A549 (cell line): ENCODE measurements around the gene FAM219A. TPM values are rescaled to one million over a fixed set of nuclear protein-coding genes. Genes with fewer than 3 reads are reported as not detected.

Source experiments
- ATAC-seq, 2 experiments: fragments of 200-7000 bp in 1 of 2; fragments of >200 bp in 1 of 2; cut with Nextera tagmentation in 1 of 2; cut with Tn5 transposase in 1 of 2; 3 replicates each; pipeline versions ENCODE4 v1.8.0 to v1.9.1; 2018 to 2020; ENCODE audit warnings: mild to moderate bottlenecking in 1 of 2, moderate library complexity in 1 of 2
- CTCF ChIA-PET: fragments of 300-600 bp; sonication (Branson Sonifier 250); formaldehyde crosslinking; extraction: SDS; loops from one replicate; lab custom pipeline; 2021; ENCODE audit warnings: antibody characterized with exemption, inconsistent platforms; lab: Yijun Ruan, JAX
- POLR2A ChIA-PET: fragments of 350-600 bp; formaldehyde crosslinking; extraction: SDS; loops from one replicate; lab custom pipeline; 2021; ENCODE audit warnings: antibody characterized with exemption, inconsistent platforms; lab: Yijun Ruan, JAX
- DNase-seq, 2 experiments: peaks; one replicate each; pipeline versions ENCODE4 v3.0.0 to v3.0.0-alpha.2; 2011 to 2016; ENCODE audit warnings: low read depth in 1 of 2, low spot score in 1 of 2
- FAIRE-seq: peaks from 2 replicates; lab custom pipeline; 2011; peaks lifted over from hg19 to GRCh38; lab: Jason Lieb, UNC
- H3K27ac ChIP-seq, 2 experiments: fragments of >200 bp; sonication (Bioruptor Twin); formaldehyde crosslinking; 3 replicates each; pipeline ENCODE4 v1.5.1; 2016 to 2017
- H3K4me1 ChIP-seq: fragments of >200 bp; sonication (Bioruptor Twin); formaldehyde crosslinking; 3 replicates; pipeline ENCODE4 v1.6.1; 2016
- H3K4me2 ChIP-seq: fragments of >200 bp; sonication (Bioruptor Twin); formaldehyde crosslinking; 3 replicates; pipeline ENCODE4 v1.6.1; 2016
- H3K4me3 ChIP-seq: fragments of >200 bp; sonication (Bioruptor Twin); formaldehyde crosslinking; 3 replicates; pipeline ENCODE4 v1.5.1; 2016
- H3K9me3 ChIP-seq: fragments of >200 bp; sonication (Bioruptor Twin); formaldehyde crosslinking; 3 replicates; pipeline ENCODE4 v1.6.1; 2016
- CBX8 ChIP-seq: fragments of 200-600 bp; sonication (generic); IDR thresholded peaks from 2 replicates; pipeline ENCODE4 v1.6.1; 2016
- CEBPB ChIP-seq, 2 experiments: fragments of >200 bp in 1 of 2; sonication (Bioruptor Twin) in 1 of 2; formaldehyde crosslinking in 1 of 2; IDR thresholded peaks; 2 replicates each; pipeline ENCODE4 v1.6.1; 2012 to 2016
- EP300 ChIP-seq, 2 experiments: fragments of >200 bp; sonication (Bioruptor Twin); formaldehyde crosslinking; IDR thresholded peaks; 2 replicates in 1 of 2; 3 replicates in 1 of 2; pipeline ENCODE4 v1.6.1; 2016 to 2017
- HEYL ChIP-seq: fragments of 250-450 bp; sonication (Bioruptor Pico); IDR thresholded peaks from 2 replicates; pipeline ENCODE4 v1.8.0; 2021; ENCODE audit warnings: mild to moderate bottlenecking, moderate library complexity
- JUN ChIP-seq, 2 experiments: fragments of >200 bp; sonication (Bioruptor Twin); formaldehyde crosslinking; IDR thresholded peaks; 2 replicates in 1 of 2; 3 replicates in 1 of 2; pipeline ENCODE4 v1.6.1; 2016 to 2017
- JUNB ChIP-seq: fragments of >200 bp; sonication (Bioruptor Twin); formaldehyde crosslinking; IDR thresholded peaks from 2 replicates; pipeline ENCODE4 v1.6.1; 2016
- NR3C1 ChIP-seq: fragments of >200 bp; sonication (Bioruptor Twin); formaldehyde crosslinking; IDR thresholded peaks from 3 replicates; pipeline ENCODE4 v1.6.1; 2017
- PHF8 ChIP-seq: fragments of 200-600 bp; sonication (generic); IDR thresholded peaks from 2 replicates; pipeline ENCODE4 v1.6.1; 2016; ENCODE audit warnings: low read depth, mild to moderate bottlenecking, antibody characterized with exemption, moderate library complexity, borderline replicate concordance
- RARB ChIP-seq: fragments of 250-450 bp; sonication (Bioruptor Pico); IDR thresholded peaks from 2 replicates; pipeline ENCODE4 v1.8.0; 2021; ENCODE audit warnings: mild to moderate bottlenecking, moderate library complexity
- RFX5 ChIP-seq: fragments of 450-650 bp; IDR thresholded peaks from 2 replicates; pipeline ENCODE4 v1.7.1; 2014; ENCODE audit warnings: antibody characterized with exemption, mild to moderate bottlenecking, moderate library complexity
- SMC3 ChIP-seq: fragments of >200 bp; sonication (Bioruptor Twin); formaldehyde crosslinking; IDR thresholded peaks from 3 replicates; pipeline ENCODE4 v1.6.1; 2018; ENCODE audit warnings: inconsistent platforms
- ZC3H11A ChIP-seq: fragments of 450-650 bp; IDR thresholded peaks from 2 replicates; pipeline ENCODE4 v1.6.1; 2014; ENCODE audit warnings: antibody characterized with exemption, mild to moderate bottlenecking
- WGBS: methylation state at CpG from one replicate; pipeline ENCODE4 v1.1.6; 2017; ENCODE audit errors: missing lambda C conversion rate; 5-methylcytosine and 5-hydroxymethylcytosine counted together
- polyA plus RNA-seq, 4 experiments: library from polyadenylated mRNA; depleted of rRNA in 3 of 4; stranded (reverse); fragments of >200 nt; fragmentation: RNase III in 1 of 4; extraction: RNeasy Plus Mini Kit Qiagen cat#74134 plus additional on column Dnase treatment in 1 of 4; gene quantifications; 2 replicates in 3 of 4; 3 replicates in 1 of 4; pipeline ENCODE4 v1.2.3, GENCODE V29; 2011 to 2017
- TF ChIP-seq, protein P1 (sequence below): fragments of 250-450 bp; sonication (Bioruptor Pico); IDR thresholded peaks from 2 replicates; pipeline ENCODE4 v1.5.0; 2021; ENCODE audit warnings: mild to moderate bottlenecking, moderate library complexity, borderline replicate concordance
- TF ChIP-seq, protein P2 (sequence below): fragments of 200-600 bp; sonication (generic); IDR thresholded peaks from 2 replicates; pipeline ENCODE4 v1.6.1; 2016; ENCODE audit warnings: antibody characterized with exemption, mild to moderate bottlenecking, moderate library complexity
- TF ChIP-seq, protein P3 (sequence below): IDR thresholded peaks from 2 replicates; pipeline ENCODE4 v1.6.1; 2012
- TF ChIP-seq, protein P4 (sequence below): IDR thresholded peaks from 2 replicates; pipeline ENCODE4 v1.6.1; 2012

The FAM219A gene
- polyA plus RNA-seq, 2 of the 4 experiments (the other 2 are of a cell fraction) = 8.1 to 15.3 TPM

DNA sequence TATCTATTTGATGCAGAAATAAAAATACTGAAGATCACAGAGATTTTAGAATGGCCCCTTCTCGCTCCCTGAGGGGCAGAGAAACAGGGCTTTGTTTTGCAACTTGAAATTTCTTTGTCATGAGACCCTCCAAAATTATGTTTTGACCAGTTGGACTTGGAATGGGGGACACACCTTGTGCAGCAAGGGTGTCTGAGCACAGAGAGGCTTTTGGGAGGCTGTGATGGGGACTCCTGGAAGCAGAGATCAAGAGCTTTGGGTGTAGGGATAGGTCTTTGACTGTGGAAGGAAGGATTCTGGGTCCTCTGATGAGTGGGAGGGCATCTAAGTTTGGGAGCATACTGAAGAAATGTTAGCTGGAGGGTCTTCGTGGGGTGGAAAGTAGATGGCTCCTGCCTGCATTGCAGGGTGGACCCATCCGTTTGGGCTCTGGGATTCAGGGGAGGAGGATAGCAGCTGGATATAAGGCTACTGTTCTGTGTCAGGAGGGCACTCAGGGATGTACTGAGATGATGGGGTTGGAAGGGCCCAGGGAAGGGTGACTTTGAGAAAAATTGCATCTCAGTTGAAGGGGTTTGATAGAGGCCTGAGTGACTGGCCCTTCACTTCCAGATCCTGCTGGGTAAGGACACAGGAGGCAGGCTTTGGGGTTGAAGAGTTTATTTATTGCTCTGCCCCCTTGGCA is 79.9 kb downstream of the FAM219A start:
- ChIA-PET CTCF (interaction anchor here (0.5 to 19.7 kb wide), 35 partner anchors 9 to 773 kb away, joined by 3 to 417 read pairs (median 4); a partner anchor contains a TSS), POLR2A (no interaction called here)
- TF ChIP-seq RFX5 = no peak
- no peak for TF ChIP-seq PHF8
- TF ChIP-seq, protein P1, sequence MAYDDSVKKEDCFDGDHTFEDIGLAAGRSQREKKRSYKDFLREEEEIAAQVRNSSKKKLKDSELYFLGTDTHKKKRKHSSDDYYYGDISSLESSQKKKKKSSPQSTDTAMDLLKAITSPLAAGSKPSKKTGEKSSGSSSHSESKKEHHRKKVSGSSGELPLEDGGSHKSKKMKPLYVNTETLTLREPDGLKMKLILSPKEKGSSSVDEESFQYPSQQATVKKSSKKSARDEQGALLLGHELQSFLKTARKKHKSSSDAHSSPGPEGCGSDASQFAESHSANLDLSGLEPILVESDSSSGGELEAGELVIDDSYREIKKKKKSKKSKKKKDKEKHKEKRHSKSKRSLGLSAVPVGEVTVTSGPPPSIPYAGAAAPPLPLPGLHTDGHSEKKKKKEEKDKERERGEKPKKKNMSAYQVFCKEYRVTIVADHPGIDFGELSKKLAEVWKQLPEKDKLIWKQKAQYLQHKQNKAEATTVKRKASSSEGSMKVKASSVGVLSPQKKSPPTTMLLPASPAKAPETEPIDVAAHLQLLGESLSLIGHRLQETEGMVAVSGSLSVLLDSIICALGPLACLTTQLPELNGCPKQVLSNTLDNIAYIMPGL = no peak
- TF ChIP-seq SMC3 = no peak
- TF ChIP-seq, protein P2, sequence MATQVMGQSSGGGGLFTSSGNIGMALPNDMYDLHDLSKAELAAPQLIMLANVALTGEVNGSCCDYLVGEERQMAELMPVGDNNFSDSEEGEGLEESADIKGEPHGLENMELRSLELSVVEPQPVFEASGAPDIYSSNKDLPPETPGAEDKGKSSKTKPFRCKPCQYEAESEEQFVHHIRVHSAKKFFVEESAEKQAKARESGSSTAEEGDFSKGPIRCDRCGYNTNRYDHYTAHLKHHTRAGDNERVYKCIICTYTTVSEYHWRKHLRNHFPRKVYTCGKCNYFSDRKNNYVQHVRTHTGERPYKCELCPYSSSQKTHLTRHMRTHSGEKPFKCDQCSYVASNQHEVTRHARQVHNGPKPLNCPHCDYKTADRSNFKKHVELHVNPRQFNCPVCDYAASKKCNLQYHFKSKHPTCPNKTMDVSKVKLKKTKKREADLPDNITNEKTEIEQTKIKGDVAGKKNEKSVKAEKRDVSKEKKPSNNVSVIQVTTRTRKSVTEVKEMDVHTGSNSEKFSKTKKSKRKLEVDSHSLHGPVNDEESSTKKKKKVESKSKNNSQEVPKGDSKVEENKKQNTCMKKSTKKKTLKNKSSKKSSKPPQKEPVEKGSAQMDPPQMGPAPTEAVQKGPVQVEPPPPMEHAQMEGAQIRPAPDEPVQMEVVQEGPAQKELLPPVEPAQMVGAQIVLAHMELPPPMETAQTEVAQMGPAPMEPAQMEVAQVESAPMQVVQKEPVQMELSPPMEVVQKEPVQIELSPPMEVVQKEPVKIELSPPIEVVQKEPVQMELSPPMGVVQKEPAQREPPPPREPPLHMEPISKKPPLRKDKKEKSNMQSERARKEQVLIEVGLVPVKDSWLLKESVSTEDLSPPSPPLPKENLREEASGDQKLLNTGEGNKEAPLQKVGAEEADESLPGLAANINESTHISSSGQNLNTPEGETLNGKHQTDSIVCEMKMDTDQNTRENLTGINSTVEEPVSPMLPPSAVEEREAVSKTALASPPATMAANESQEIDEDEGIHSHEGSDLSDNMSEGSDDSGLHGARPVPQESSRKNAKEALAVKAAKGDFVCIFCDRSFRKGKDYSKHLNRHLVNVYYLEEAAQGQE = no peak
- no peak for TF ChIP-seq HEYL
- TF ChIP-seq ZC3H11A = no peak
- no peak for TF ChIP-seq EP300 (IDR thresholded peaks at IDR 0.05)
- TF ChIP-seq CBX8 = no peak
- TF ChIP-seq RARB (CRISPR knock-in tag) = no peak
- TF ChIP-seq JUNB = no peak
- no peak for TF ChIP-seq CEBPB (IDR thresholded peaks at IDR 0.05)
- no peak for TF ChIP-seq JUN (IDR thresholded peaks at IDR 0.05)
- TF ChIP-seq NR3C1 = no peak
- TF ChIP-seq, protein P3, sequence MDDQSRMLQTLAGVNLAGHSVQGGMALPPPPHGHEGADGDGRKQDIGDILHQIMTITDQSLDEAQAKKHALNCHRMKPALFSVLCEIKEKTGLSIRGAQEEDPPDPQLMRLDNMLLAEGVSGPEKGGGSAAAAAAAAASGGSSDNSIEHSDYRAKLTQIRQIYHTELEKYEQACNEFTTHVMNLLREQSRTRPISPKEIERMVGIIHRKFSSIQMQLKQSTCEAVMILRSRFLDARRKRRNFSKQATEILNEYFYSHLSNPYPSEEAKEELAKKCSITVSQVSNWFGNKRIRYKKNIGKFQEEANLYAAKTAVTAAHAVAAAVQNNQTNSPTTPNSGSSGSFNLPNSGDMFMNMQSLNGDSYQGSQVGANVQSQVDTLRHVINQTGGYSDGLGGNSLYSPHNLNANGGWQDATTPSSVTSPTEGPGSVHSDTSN = no peak

DNA sequence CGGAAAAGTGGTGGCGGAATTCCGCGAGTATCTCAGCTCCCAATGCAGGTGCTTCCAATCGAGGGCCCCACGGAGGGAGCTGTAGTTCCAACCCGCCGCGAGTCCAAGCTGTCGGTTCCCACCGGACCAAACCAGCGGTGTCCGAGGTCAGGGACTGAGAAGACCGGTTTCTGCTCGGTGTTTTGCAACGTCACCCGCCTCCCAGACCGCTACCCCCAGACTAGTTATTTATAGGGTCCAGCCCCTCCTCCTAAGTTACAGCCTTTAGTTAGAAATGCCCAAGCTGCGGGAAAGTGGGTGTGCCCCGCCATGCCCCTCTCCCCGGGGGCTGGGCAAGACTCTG is 81.0 kb downstream of the FAM219A start:
- TF ChIP-seq, protein P4, sequence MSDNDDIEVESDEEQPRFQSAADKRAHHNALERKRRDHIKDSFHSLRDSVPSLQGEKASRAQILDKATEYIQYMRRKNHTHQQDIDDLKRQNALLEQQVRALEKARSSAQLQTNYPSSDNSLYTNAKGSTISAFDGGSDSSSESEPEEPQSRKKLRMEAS = no peak
- TF ChIP-seq, all 56 proteins: peak for 0
- ATAC-seq = no peak
- POLR2A ChIA-PET = interaction anchor here (0.5 to 1.7 kb wide), 6 partner anchors 18 to 246 kb away, joined by 3 to 5 read pairs (median 4); partner anchors contain the start of gene UBAP1
- peaks cover 30% of the 10 kb centered on the region for H3K4me1 ChIP-seq
- peak overlapping the region; percentile 63 to 85; a peak in 5 of 6 replicates for H3K27ac ChIP-seq
- H3K9me3 ChIP-seq = no peaks in the 10 kb centered on the region
- CTCF ChIA-PET = interaction anchor here (0.7 to 19.7 kb wide), 12 partner anchors 10 to 303 kb away, joined by 3 to 417 read pairs (median 12); a partner anchor contains a TSS
- peak in 1 of 2 experiments; percentile 21 for DNase-seq
- 25% methylated on average over 20 of the region's 21 CpGs for WGBS
- no peak for FAIRE-seq
- peak overlapping the region; percentile 94 for H3K4me2 ChIP-seq
- H3K4me3 ChIP-seq = peak overlapping the region; percentile 79

More for the DNA sequence above, 79.9 kb downstream of the FAM219A start:
- H3K27ac ChIP-seq = no peak overlapping the region
- DNase-seq = no peak
- H3K9me3 ChIP-seq = no peaks in the 10 kb centered on the region
- peaks cover 30% of the 10 kb centered on the region for H3K4me1 ChIP-seq
- ATAC-seq = no peak
- H3K4me3 ChIP-seq = no peak overlapping the region
- H3K4me2 ChIP-seq = no peak overlapping the region
- 88% methylated on average over 3 of the region's 3 CpGs for WGBS
- no peak for FAIRE-seq
